Ishikawa (cell line): ENCODE results near the gene USP37.

ENCODE experiments used
- CEBPB ChIP-seq: IDR thresholded peaks from 2 replicates; pipeline ENCODE4 v1.6.1; 2012
- CREB1 ChIP-seq: IDR thresholded peaks from 2 replicates; pipeline ENCODE4 v1.6.1; 2012; ENCODE audit warnings: low read depth
- EGR1 ChIP-seq: IDR thresholded peaks from 2 replicates; pipeline ENCODE4 v1.6.1; 2012
- EP300 ChIP-seq: IDR thresholded peaks from 2 replicates; pipeline ENCODE4 v1.6.1; 2012; ENCODE audit warnings: borderline replicate concordance
- FOXM1 ChIP-seq: IDR thresholded peaks from 2 replicates; pipeline ENCODE4 v1.6.1; 2012; ENCODE audit warnings: low read depth, borderline replicate concordance
- MAX ChIP-seq: IDR thresholded peaks from 2 replicates; pipeline ENCODE4 v1.6.1; 2012
- NFIC ChIP-seq: IDR thresholded peaks from 2 replicates; pipeline ENCODE4 v1.6.1; 2012
- RAD21 ChIP-seq: IDR thresholded peaks from 2 replicates; pipeline ENCODE4 v1.6.1; 2012; ENCODE audit warnings: low read depth
- REST ChIP-seq: IDR thresholded peaks from 2 replicates; pipeline ENCODE4 v1.6.1; 2012; ENCODE audit warnings: low read depth, mild to moderate bottlenecking
- TAF1 ChIP-seq: IDR thresholded peaks from 2 replicates; pipeline ENCODE4 v1.6.1; 2012; ENCODE audit warnings: low read depth, mild to moderate bottlenecking
- TCF12 ChIP-seq: IDR thresholded peaks from 2 replicates; pipeline ENCODE4 v1.6.1; 2012; ENCODE audit warnings: low read depth
- TEAD4 ChIP-seq: IDR thresholded peaks from 2 replicates; pipeline ENCODE4 v1.6.1; 2012
- USF1 ChIP-seq: IDR thresholded peaks from 2 replicates; pipeline ENCODE4 v1.6.1; 2012
- YY1 ChIP-seq: IDR thresholded peaks from 2 replicates; pipeline ENCODE4 v1.6.1; 2012; ENCODE audit warnings: low read depth
- ZBTB7A ChIP-seq: IDR thresholded peaks from 2 replicates; pipeline ENCODE4 v1.6.1; 2012; ENCODE audit warnings: low read depth

The USP37 gene

GRCh38 chr2:218472988-218473387 is 95.2 kb downstream of the USP37 start:
- TF ChIP-seq EGR1, result no peak

GRCh38 chr2:218471982-218472381 is 96.2 kb downstream of the USP37 start:
- TF ChIP-seq REST, result no peak
- TF ChIP-seq EGR1, result no peak
- TF ChIP-seq NFIC, result no peak
- TF ChIP-seq RAD21, result no peak
- no peak for TF ChIP-seq ZBTB7A
- no peak for TF ChIP-seq CEBPB
- no peak for TF ChIP-seq CREB1
- no peak for TF ChIP-seq USF1
- TF ChIP-seq TEAD4, result no peak
- TF ChIP-seq EP300, result no peak
- TF ChIP-seq MAX, result no peak
- TF ChIP-seq YY1, result no peak
- TF ChIP-seq TAF1, result no peak
- TF ChIP-seq TCF12, result no peak
- TF ChIP-seq FOXM1, result no peak

- TF ChIP-seq YY1 (no peak), FOXM1 (no peak), MAX (no peak), REST (no peak), CEBPB (no peak), USF1 (no peak), ZBTB7A (no peak), TAF1 (no peak), CREB1 (no peak), RAD21 (no peak), NFIC (no peak), TCF12 (no peak), TEAD4 (no peak), EGR1 (no peak), EP300 (no peak)
Observed at GRCh38 chr2:218471036-218471435, 97.1 kb downstream of the USP37 start.

GRCh38 chr2:218470448-218470847 is 97.7 kb downstream of the USP37 start:
- no peak for TF ChIP-seq FOXM1
- no peak for TF ChIP-seq EP300

- TF ChIP-seq TEAD4, result no peak
- TF ChIP-seq RAD21, result peak; percentile 51
- no peak for TF ChIP-seq TAF1
- no peak for TF ChIP-seq NFIC
Observed at GRCh38 chr2:218465987-218466633, 102.0 kb downstream of the USP37 start.

- TF ChIP-seq EP300, result no peak
- no peak for TF ChIP-seq TCF12
- no peak for TF ChIP-seq CREB1
- TF ChIP-seq YY1, result no peak
- TF ChIP-seq FOXM1, result no peak
- TF ChIP-seq CEBPB, result no peak
- no peak for TF ChIP-seq TAF1
- TF ChIP-seq MAX, result no peak
- no peak for TF ChIP-seq NFIC
- no peak for TF ChIP-seq EGR1
- no peak for TF ChIP-seq REST
- TF ChIP-seq TEAD4, result no peak
- no peak for TF ChIP-seq ZBTB7A
- TF ChIP-seq RAD21, result no peak
- TF ChIP-seq USF1, result no peak
Observed at GRCh38 chr2:218458598-218458997, 109.6 kb downstream of the USP37 start.
